Colon (tissue), 2 donors: Measurements from ENCODE around the gene OSBPL2.

Experiments
- FAIRE-seq: peaks from 2 replicates; lab custom pipeline; 2012; peaks lifted over from hg19 to GRCh38; lab: Jason Lieb, UNC
- donor health status: control.
- donor health status: control.

OSBPL2 gene

DNA sequence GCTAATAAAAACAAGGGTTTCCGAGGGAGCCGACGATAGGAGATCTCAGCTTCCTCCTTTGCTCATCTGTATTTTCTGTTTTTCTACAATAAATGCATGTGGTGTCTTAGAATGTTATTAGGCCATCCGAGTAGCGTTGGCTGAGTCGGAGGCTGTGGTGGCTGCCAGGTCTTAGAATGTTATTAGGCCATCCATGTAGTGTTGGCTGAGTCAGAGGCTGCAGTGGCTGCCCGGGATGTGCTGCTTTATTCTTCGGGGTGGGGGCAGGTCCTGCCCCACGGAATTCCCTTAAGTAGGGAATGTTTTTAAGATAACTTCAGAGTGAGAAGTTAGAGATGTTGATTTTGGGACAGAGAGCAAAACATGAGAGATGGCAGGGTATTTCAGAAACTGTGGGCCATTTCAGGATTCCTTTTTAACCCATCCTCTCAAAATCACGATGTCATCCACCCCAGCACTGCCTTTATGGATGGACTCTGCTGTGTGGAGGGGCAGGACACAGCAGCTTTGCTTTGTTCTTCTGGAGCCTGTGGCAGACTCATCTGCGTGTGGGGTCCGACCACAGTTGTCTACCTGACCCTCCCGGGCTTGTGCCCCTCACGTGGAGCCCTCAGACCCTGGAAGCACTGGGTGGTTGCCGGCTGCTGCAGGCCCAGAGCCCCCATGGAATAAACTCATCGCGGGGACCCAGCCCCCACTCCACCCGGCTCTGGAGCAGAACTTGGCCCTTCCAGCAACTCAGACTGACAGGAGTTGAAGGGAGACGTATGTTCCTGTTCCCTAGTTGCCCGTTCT is 20.4 kb downstream of the OSBPL2 start:
- no peak for FAIRE-seq

GRCh38 chr20:62259294-62259565 is 20.9 kb downstream of the OSBPL2 start:
- no peak for FAIRE-seq

DNA sequence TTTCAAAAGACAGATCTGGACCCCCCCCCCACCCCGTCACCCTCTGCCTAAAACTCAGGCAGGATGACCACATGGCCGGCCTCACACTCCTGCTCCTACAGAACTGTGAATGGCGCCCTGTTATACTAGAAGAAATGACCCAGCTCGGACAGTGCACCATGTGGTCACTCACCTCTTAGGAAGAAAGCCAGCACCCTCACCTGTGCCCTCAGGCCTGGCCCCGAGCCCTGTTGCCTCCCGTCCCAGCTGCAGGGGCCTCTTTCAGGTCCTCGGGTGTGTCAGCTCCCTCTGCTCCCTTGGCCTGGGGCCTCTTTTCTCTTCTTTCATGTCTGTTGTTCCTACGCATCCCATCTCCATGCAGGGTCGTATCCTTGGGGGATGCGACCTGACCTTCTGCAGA is 23.7 kb downstream of the OSBPL2 start:
- no peak for FAIRE-seq

DNA sequence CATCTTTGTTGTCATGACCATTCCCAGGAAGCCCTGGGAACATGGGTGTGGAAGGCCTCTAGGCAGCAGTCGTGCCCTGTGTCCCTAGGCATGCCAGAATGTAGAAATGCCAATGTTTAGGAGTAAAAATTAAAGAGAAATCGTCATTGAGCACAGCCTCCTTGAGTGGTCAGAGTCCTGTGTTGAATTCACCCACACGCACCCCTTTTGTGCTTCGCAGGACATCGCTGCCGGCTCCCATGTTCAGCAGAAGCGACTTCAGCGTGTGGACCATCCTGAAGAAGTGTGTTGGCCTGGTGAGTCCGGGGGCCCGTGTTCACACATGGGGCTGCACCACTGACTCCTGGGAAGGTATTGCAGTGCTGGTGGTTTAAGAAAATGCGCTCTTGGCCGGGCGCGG is 25.1 kb downstream of the OSBPL2 start:
- FAIRE-seq: no peak

GRCh38 chr20:62265365-62265764 is 27.0 kb downstream of the OSBPL2 start:
- FAIRE-seq: no peak

DNA sequence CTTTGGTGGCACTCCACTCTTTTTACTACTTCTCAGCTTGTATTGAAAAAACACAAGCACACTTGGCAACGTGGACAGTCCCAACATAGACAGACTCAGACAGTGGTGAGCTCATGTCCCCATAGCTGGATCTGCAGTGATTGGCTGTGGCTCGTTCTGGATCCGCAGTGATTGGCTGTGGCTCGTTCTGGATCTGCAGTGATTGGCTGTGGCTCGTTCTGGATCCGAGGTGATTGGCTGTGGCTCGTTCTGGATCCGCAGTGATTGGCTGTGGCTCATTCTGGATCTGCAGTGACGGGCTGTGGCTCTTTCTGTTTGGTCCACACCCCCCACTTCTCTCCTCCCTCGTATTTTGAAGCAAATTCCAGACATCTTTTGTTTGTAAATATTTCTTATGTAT is 28.0 kb downstream of the OSBPL2 start:
- FAIRE-seq: no peak

- FAIRE-seq: no peak
These were observed 28.5 kb downstream of the OSBPL2 start for GRCh38 chr20:62266851-62267250.

DNA sequence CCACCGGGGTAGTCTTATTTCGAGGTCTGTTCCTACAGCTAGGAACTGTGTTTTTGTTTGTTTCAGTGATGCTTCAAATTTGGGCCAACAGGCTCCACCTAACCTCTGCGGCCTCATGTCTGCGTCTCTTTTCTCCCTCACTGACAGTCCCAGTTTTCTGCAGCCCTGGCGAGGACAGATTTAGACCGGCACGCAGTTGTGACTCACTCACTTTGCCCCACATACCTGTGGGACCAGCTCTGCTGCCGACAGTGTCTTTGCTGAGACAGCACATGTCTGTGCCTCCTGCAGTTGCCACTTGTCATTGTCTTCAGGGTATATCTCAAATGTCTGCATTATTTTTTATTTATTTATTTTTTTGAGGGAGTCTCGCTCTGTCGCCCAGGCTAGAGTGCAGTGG is 29.2 kb downstream of the OSBPL2 start:
- FAIRE-seq: no peak

DNA sequence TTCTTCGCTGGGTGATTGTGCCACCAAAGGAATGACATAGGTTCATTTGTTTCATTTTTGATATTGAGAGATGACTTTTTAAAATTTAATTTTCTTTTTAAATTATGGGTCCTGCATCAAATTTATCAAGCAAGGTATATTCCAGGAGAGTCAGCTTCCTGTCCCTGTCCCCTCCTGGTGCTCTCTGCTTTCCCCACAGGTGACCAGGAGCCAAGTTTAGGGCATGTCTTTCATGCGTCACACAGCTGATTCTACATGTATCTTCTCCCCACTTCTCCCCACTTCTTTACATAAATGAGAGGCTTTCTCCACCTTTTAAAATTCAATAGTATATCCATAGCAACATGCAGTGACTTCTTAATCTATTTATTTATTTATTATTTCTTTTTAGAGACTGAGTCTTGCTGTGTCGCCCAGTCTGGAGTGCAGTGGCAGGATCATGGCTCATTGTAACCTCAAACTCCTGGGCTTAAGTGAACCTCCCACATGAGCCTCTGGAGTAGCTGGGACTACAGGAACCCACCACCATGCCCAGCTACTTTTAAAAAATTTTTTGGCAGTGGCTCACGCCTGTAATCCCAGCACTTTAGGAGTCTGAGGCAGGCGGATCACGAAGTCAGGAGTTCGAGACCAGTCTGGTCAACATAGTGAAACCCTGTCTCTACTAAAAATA is 30.0 kb downstream of the OSBPL2 start:
- no peak for FAIRE-seq

DNA sequence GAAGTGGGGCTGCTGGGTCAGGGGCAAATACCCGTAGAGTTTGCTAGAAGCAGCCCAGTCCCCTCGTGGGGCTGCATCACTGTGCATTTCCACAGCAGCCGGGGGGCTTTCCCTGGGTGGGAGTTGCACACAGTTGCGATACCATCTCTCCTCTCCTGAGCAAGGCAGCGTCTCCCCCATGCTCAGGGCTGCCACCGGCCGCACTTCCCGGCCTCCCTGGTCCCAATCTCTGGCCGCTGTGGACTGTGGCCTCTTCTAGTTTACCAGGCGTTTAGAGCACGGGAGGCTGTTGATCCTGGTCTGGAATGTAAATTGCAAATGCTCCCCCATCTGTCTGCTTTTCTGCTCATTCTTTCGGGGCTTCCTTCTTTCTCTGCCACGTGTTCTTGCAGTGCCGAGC is 31.1 kb downstream of the OSBPL2 start:
- FAIRE-seq: no peak

- FAIRE-seq: no peak
These were observed 31.6 kb downstream of the OSBPL2 start for GRCh38 chr20:62269871-62270270.

DNA sequence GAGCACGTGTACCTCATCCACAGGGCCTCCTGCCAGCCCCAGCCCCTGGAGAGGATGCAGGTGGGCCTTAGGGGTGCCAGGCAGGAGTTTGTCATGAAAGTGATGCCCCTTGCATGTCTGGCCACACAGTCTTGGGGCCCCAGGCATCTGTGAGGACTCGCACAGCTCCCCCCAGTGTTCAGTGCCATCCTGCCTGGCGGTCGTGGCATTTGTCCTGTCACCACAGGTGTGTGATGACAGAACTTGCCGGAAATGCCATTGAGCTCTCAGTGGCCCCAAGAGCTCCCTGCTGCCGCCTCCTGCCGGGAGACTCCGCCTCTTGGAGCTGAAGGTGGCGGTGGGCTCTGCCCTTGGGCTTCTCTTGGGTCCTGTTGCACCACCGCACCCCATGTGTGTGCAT is 33.9 kb downstream of the OSBPL2 start:
- FAIRE-seq: no peak

DNA sequence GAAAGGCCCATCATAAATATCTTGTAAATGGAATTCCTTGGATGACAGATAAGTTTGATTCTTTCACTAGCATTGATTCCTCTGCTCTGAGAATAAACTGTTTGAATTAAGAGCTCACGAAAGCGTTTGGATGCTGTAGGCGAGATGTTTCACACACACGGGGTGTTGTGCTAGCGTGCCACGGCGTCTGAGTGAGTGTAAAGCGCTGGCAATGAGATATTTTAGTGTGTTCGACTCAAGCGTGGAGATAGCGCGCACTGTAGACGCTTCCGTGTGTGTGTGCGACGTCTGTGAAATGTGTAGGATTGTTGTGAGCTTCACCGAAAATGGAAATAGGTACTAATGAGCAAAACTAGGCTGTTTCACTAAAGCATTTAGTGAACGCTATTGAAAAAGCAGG is 35.1 kb downstream of the OSBPL2 start:
- no peak for FAIRE-seq

GRCh38 chr20:62274332-62274950 is 36.1 kb downstream of the OSBPL2 start:
- FAIRE-seq: no peak

- no peak for FAIRE-seq
These were observed 36.9 kb downstream of the OSBPL2 start for GRCh38 chr20:62275219-62275618.

DNA sequence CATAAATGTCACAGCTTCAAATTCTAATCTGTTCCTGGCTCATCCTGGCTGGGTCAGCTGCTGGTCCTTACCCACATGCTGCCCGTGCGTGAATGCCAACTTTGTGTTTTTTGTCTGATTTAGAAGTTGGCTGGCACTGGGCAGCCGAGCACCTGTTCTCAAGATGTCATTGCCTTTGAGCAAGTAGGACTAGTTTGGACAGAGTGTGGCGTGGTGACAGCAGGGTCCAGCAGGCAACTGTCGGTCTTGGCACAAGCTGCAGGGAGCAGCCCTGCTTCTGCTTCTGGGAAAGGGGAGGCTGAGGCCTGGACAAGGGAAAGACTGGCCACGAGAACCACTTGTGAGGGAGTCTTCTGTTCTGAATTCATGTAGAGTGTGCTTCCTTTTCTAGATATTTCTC is 38.1 kb downstream of the OSBPL2 start:
- no peak for FAIRE-seq

DNA sequence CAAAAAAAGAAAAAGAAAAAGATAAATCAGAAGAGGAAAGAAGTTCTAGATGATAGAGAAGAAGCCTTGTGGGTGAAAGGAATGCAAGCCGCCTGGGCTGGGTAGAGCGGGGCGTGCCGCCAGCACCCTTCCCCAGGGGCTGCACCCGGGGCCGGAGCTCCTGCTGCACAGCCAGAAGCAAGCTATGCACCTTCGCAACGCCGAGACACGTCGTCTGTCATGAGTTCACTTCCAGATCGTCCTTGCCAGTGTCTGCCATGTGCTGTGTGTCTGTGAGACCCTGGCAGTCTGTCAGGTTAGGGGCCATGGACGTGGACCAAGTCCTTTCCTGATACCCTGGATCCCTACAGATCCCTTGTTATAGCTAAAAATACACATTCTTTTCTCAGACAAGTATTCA is 38.9 kb downstream of the OSBPL2 start:
- FAIRE-seq: no peak

DNA sequence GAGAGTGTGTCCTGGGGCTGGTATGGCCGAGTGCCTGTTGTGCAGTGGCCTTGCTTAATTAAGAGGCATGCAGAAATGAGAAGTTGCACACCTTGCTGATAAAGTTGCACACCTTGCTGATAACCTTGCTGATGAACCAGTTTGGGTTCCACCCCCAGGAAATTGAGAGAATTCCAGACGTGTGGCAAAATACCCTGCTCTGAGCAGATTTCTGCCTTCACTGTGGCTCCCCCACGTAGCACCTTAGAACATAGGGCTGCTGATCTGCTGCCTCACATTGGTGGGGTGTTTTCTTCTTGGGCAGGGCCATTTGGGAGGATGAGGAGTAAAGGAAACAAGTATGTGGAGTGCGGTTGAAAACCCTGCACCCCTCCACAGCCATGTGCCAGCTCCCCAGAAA is 42.0 kb downstream of the OSBPL2 start:
- FAIRE-seq: no peak

DNA sequence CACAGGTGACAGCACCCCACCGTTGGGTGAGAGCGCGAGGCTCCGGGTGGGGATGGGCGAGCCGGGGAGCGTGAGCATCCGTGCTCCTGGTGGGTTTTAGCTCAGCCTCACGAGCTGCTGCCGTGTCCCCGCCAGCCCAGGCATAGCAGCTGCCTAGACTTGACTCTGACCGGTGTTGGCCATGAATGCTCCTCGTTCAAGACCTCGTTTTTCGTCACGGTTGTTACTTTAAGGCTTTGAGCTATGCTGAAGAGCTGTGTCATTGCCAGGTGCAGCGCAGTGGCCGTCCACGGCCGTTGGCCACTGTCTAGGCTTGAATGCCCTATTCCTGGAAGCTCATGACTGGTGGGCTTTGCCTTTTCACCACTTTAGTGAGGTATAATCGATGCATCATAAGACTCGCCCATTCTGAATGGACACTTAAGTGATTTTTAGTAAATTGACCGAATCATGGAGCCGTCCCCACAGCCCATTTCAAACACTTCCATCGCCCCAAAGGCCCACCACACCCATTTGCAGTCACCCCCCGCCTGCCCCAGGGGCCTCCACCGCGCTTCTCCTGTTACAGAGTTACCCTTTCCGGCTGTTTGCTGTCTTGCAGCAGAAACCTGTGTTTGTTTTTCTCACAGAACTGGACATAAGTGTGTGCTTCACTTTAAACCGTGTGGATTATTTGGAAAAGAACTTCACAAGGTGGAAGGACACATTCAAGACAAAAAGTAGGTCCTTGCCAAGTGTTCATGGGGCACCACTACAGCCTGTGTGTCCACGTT is 43.0 kb downstream of the OSBPL2 start:
- FAIRE-seq: no peak

DNA sequence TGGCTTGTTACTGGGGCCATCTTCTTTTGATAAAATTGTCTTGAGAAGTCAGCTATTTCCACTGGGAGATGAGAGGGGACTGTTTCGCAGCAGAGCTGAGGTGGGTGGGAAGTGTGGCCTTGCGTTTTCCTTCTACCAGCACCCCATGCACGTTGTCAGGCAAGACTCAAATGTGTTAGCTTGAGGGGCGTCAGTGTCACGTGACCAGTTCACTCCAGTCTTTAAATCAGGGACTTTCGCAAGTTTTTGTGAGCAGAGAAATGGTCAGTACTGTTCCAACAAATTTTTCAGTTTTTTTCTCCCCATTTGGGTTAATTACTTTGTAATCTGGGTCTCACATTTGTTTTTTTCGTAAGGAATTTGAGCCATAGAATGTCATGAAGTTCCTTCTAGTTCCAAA is 43.8 kb downstream of the OSBPL2 start:
- no peak for FAIRE-seq

DNA sequence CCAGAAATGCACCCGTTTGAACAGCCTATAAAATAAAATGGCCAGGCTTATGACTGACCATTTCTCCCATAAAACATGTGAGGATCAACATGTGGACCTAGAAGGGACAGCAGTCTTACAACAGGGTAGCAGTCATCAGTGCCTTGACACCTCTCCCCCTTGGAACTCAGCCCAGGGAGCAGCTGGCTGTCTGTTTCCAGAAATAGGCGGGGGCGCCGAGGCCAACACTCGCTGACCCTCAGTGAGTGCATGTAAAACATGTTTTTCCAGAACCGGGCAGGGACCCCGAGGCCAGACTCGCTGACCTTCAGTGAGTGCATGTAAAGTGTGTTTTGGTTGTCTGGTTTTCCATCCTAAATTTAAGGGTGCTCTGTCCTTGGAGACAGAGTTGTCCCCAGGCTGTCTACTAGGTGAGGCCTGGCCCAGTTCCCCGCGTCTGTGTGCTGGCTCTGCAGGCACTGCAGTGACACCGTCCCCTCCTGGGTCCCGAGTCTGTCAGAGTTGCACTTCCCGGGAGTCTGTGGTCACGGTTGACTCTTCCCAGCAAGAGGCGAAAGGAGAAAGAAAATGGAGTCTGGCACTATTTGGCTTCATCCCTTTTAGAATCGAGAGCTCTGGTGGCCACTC is 44.7 kb downstream of the OSBPL2 start:
- FAIRE-seq: no peak

DNA sequence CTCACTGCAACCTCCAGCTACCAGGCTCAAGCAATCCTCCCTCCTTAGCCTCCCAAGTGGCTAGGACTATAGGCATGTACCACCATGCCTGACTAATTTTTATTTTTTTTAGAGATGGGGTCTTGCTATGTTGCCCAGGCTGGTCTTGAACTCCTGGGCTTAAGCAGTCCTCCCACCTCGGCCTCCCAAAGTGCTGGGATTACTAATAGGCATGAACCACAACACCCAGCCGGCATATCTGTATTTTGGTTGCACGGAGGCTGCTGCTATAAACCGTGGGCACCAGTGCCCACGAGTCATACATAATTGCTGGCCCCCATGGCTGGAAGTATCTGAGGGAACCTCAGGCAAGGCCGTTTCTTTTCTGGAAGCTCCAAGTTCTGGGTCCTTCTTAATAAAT is 46.1 kb downstream of the OSBPL2 start:
- FAIRE-seq: no peak

GRCh38 chr20:62285151-62285550 is 46.8 kb downstream of the OSBPL2 start:
- FAIRE-seq: no peak
